HCT116 (cell line): Measurements from ENCODE around the gene B3GALNT2. TPM values are rescaled to one million over a fixed set of nuclear protein-coding genes. Genes with fewer than 3 reads are reported as not detected.

Experiments
- ATAC-seq: fragments of 200-7000 bp; cut with Tn5 transposase; 2 replicates; pipeline ENCODE4 v1.9.1; 2020; ENCODE audit warnings: mild to moderate bottlenecking, moderate library complexity
- BruUV-seq: library from RNA; stranded (reverse); fragments of 400-500 nt; replicated peaks from 2 replicates; lab custom pipeline; 2021; lab: Mats Ljungman, UMichigan
- CTCF ChIA-PET: fragments of 300-600 bp; sonication (Branson Sonifier 250); formaldehyde crosslinking; loops from one replicate; lab custom pipeline; 2021; ENCODE audit warnings: antibody characterized with exemption; lab: Charles Lee
- POLR2A ChIA-PET: fragments of 300-600, 350-600 bp; sonication (Branson Sonifier 250); formaldehyde crosslinking; loops from one replicate; lab custom pipeline; 2021; ENCODE audit warnings: antibody characterized with exemption; lab: Charles Lee
- RAD21 ChIA-PET, 2 experiments: fragments of 300-600 bp; sonication (Branson Sonifier 250); formaldehyde crosslinking; loops; one replicate each; lab custom pipeline; 2023; ENCODE audit warnings: low total read pairs in 2 of 2; ENCODE audit not compliant: uncharacterized antibody in 2 of 2, unreplicated experiment in 2 of 2, low non-redundant PET in 1 of 2; lab: Charles Lee
- DNase-seq: peaks from one replicate; pipeline ENCODE4 v3.0.0-alpha.2; 2010; ENCODE audit warnings: low read depth, low spot score
- H2AFZ ChIP-seq: fragments of 200-600 bp; shearing (Covaris generic), sonication (generic); 2 replicates; pipeline ENCODE4 v1.6.1; 2017; ENCODE audit warnings: low read depth, mixed run types, mixed read lengths, antibody characterized with exemption, low read length; ENCODE audit not compliant: poor library complexity, severe bottlenecking
- H3K27ac ChIP-seq: 2 replicates; pipeline ENCODE4 v1.5.1; 2012; ENCODE audit warnings: low read depth, low read length
- H3K27me3 ChIP-seq: fragments of 200-600 bp; sonication (generic); 2 replicates; pipeline ENCODE4 v1.6.1; 2016; ENCODE audit warnings: mixed run types, low read length, mixed read lengths; ENCODE audit not compliant: insufficient read depth
- H3K36me3 ChIP-seq, 2 experiments: fragments of 200-500 bp in 1 of 2; fragments of 200-600 bp in 1 of 2; sonication (Bioruptor generic) in 1 of 2; sonication (generic) in 1 of 2; 2 replicates each; pipeline versions ENCODE4 v1.5.1 to v1.6.1; 2014 to 2016; ENCODE audit warnings: low read length in 2 of 2, inconsistent platforms in 1 of 2, mixed read lengths in 1 of 2, mixed run types in 1 of 2; ENCODE audit not compliant: insufficient read depth in 2 of 2, control insufficient read depth in 1 of 2
- H3K4me1 ChIP-seq, 2 experiments: fragments of 200-600 bp in 1 of 2; sonication (generic) in 1 of 2; 2 replicates each; pipeline versions ENCODE4 v1.5.1 to v1.6.1; 2012 to 2017; ENCODE audit warnings: low read length in 2 of 2, inconsistent platforms in 1 of 2, mild to moderate bottlenecking in 1 of 2, mixed read lengths in 1 of 2, mixed run types in 1 of 2, moderate library complexity in 1 of 2; ENCODE audit not compliant: insufficient read depth in 2 of 2, control insufficient read depth in 1 of 2
- H3K4me2 ChIP-seq: fragments of 200-600 bp; sonication (generic); 2 replicates; pipeline ENCODE4 v1.6.1; 2017; ENCODE audit warnings: mixed run types, low read length, mixed read lengths
- H3K4me3 ChIP-seq, 2 experiments: fragments of 200-600 bp in 1 of 2; sonication (generic) in 1 of 2; replicated peaks in 1 of 2; 2 replicates each; pipeline ENCODE4 v1.5.1; 2011 to 2016; ENCODE audit warnings: low read length in 2 of 2, control low read depth in 1 of 2, low read depth in 1 of 2, mild to moderate bottlenecking in 1 of 2, mixed read lengths in 1 of 2, mixed run types in 1 of 2
- H3K79me2 ChIP-seq: fragments of 200-600 bp; sonication (generic); 2 replicates; pipeline ENCODE4 v1.6.1; 2017; ENCODE audit warnings: mild to moderate bottlenecking, mixed run types, low read length, moderate library complexity, mixed read lengths; ENCODE audit not compliant: insufficient read depth
- H3K9ac ChIP-seq: fragments of 200-600 bp; sonication (generic); 2 replicates; pipeline ENCODE4 v1.6.1; 2016; ENCODE audit warnings: low read length, mixed read lengths
- H3K9me2 ChIP-seq: fragments of 200-600 bp; sonication (generic), shearing (Covaris generic); 2 replicates; pipeline ENCODE4 v1.6.1; 2017; ENCODE audit warnings: mixed run types, mild to moderate bottlenecking, moderate library complexity; ENCODE audit not compliant: insufficient read depth
- H3K9me3 ChIP-seq, 2 experiments: fragments of 200-500 bp in 1 of 2; fragments of 200-600 bp in 1 of 2; sonication (Bioruptor generic) in 1 of 2; sonication (generic) in 1 of 2; 2 replicates each; pipeline ENCODE4 v1.6.1; 2014 to 2017; ENCODE audit warnings: low read length in 2 of 2, mixed read lengths in 2 of 2, inconsistent platforms in 1 of 2, low read depth in 1 of 2, mild to moderate bottlenecking in 1 of 2, mixed run types in 1 of 2, moderate library complexity in 1 of 2; ENCODE audit not compliant: control insufficient read depth in 1 of 2, insufficient read depth in 1 of 2
- H4K20me1 ChIP-seq: fragments of 200-600 bp; sonication (generic), shearing (Covaris generic); 2 replicates; pipeline ENCODE4 v1.6.1; 2017; ENCODE audit warnings: mixed run types, mild to moderate bottlenecking, moderate library complexity; ENCODE audit not compliant: insufficient read depth
- ATF3 ChIP-seq: IDR thresholded peaks from 2 replicates; pipeline ENCODE4 v1.6.1; 2012
- CBX3 ChIP-seq: IDR thresholded peaks from 2 replicates; pipeline ENCODE4 v1.6.1; 2012; ENCODE audit warnings: low read depth
- CEBPB ChIP-seq: IDR thresholded peaks from 2 replicates; pipeline ENCODE4 v1.6.1; 2012; ENCODE audit warnings: low read depth
- ELF1 ChIP-seq: IDR thresholded peaks from 2 replicates; pipeline ENCODE4 v1.6.1; 2012; ENCODE audit warnings: low read depth, borderline replicate concordance
- EZH2phosphoT487 ChIP-seq: fragments of 200-600 bp; IDR thresholded peaks from 2 replicates; pipeline ENCODE4 v1.6.1; 2018; ENCODE audit warnings: antibody characterized with exemption, borderline replicate concordance
- FOSL1 ChIP-seq: IDR thresholded peaks from 2 replicates; pipeline ENCODE4 v1.6.1; 2012; ENCODE audit warnings: low read depth
- JUND ChIP-seq: IDR thresholded peaks from 2 replicates; pipeline ENCODE4 v1.6.1; 2012
- POLR2AphosphoS5 ChIP-seq: IDR thresholded peaks from 2 replicates; pipeline ENCODE4 v1.6.1; 2011; ENCODE audit warnings: mild to moderate bottlenecking, low read depth, low read length, moderate library complexity
- SIN3A ChIP-seq: IDR thresholded peaks from 2 replicates; pipeline ENCODE4 v1.6.1; 2012; ENCODE audit warnings: low read depth
- SP1 ChIP-seq: IDR thresholded peaks from 2 replicates; pipeline ENCODE4 v1.6.1; 2012; ENCODE audit warnings: low read depth
- SRF ChIP-seq: IDR thresholded peaks from 2 replicates; pipeline ENCODE4 v1.6.1; 2012; ENCODE audit warnings: low read depth
- TCF7L2 ChIP-seq: IDR thresholded peaks from 2 replicates; pipeline ENCODE4 v1.7.0; 2011; ENCODE audit warnings: borderline replicate concordance, inconsistent platforms; ENCODE audit not compliant: insufficient read depth, insufficient read length; ENCODE audit errors: extremely low read depth
- YY1 ChIP-seq: IDR thresholded peaks from 2 replicates; pipeline ENCODE4 v1.6.1; 2011; ENCODE audit warnings: low read length, low read depth, moderate library complexity, mild to moderate bottlenecking; ENCODE audit not compliant: insufficient replicate concordance; ENCODE audit errors: extremely low read depth
- ZFX ChIP-seq: fragments of 450-650 bp; IDR thresholded peaks from 2 replicates; pipeline ENCODE4 v1.6.1; 2017
- ZNF274 ChIP-seq: fragments of 200-500 bp; sonication (Bioruptor generic); IDR thresholded peaks from 2 replicates; pipeline ENCODE4 v1.6.1; 2014; ENCODE audit warnings: mild to moderate bottlenecking, low read depth, low read length, inconsistent platforms
- intact Hi-C: fragments of 100-400 bp; cut with micrococcal nuclease; formaldehyde crosslinking; loops from 2 replicates; pipeline ENCODE4 v1.10.0; 2022
- total RNA-seq: library from RNA; stranded (reverse); gene quantifications from one replicate; pipeline ENCODE4 v1.2.1, GENCODE V29; 2021; ENCODE audit not compliant: unreplicated experiment
- TF ChIP-seq, protein P1 (sequence below): IDR thresholded peaks from 2 replicates; pipeline ENCODE4 v1.6.1; 2012; ENCODE audit warnings: low read depth
- TF ChIP-seq, protein P2 (sequence below), 3 experiments: fragments of 200-600 bp in 1 of 3; sonication (generic) in 1 of 3; IDR thresholded peaks in 2 of 3; conservative IDR thresholded peaks in 1 of 3; 2 replicates each; pipeline ENCODE4 v1.5.1; 2012 to 2017; ENCODE audit warnings: low read depth in 2 of 3, low read length in 2 of 3, antibody characterized with exemption in 1 of 3, borderline replicate concordance in 1 of 3, control low read depth in 1 of 3, mild to moderate bottlenecking in 1 of 3, mixed read lengths in 1 of 3, mixed run types in 1 of 3, moderate library complexity in 1 of 3; ENCODE audit not compliant: insufficient read depth in 1 of 3

The B3GALNT2 gene
- total RNA-seq, 1 experiment from 2014 or later: 36.8 TPM

GRCh38 chr1:235485558-235485957 is 18.7 kb downstream of the B3GALNT2 start:
- ChIA-PET CTCF (interaction anchor here (1.0 kb wide), 1 partner anchor 19 kb away, joined by 3 read pairs; the partner anchor contains the start of gene B3GALNT2), RAD21 (no interaction called here), POLR2A (no interaction called here)
- H3K4me2 ChIP-seq: no peak overlapping the region
- no peaks in the 10 kb centered on the region; the same call in 1 of the 2 replicates for H3K79me2 ChIP-seq
- H3K9me2 ChIP-seq: no peaks in the 10 kb centered on the region
- DNase-seq (no peak), ATAC-seq (no peak)
- TF ChIP-seq CBX3 (no peak), ELF1 (no peak), ATF3 (no peak), ZNF274 (no peak), SP1 (no peak), FOSL1 (no peak), YY1 (no peak), TCF7L2 (no peak), ZFX (no peak), POLR2AphosphoS5 (no peak), SIN3A (no peak), CEBPB (no peak), JUND (no peak), EZH2phosphoT487 (no peak), SRF (no peak)
- TF ChIP-seq, protein P1, sequence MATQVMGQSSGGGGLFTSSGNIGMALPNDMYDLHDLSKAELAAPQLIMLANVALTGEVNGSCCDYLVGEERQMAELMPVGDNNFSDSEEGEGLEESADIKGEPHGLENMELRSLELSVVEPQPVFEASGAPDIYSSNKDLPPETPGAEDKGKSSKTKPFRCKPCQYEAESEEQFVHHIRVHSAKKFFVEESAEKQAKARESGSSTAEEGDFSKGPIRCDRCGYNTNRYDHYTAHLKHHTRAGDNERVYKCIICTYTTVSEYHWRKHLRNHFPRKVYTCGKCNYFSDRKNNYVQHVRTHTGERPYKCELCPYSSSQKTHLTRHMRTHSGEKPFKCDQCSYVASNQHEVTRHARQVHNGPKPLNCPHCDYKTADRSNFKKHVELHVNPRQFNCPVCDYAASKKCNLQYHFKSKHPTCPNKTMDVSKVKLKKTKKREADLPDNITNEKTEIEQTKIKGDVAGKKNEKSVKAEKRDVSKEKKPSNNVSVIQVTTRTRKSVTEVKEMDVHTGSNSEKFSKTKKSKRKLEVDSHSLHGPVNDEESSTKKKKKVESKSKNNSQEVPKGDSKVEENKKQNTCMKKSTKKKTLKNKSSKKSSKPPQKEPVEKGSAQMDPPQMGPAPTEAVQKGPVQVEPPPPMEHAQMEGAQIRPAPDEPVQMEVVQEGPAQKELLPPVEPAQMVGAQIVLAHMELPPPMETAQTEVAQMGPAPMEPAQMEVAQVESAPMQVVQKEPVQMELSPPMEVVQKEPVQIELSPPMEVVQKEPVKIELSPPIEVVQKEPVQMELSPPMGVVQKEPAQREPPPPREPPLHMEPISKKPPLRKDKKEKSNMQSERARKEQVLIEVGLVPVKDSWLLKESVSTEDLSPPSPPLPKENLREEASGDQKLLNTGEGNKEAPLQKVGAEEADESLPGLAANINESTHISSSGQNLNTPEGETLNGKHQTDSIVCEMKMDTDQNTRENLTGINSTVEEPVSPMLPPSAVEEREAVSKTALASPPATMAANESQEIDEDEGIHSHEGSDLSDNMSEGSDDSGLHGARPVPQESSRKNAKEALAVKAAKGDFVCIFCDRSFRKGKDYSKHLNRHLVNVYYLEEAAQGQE: no peak
- TF ChIP-seq, protein P2, sequence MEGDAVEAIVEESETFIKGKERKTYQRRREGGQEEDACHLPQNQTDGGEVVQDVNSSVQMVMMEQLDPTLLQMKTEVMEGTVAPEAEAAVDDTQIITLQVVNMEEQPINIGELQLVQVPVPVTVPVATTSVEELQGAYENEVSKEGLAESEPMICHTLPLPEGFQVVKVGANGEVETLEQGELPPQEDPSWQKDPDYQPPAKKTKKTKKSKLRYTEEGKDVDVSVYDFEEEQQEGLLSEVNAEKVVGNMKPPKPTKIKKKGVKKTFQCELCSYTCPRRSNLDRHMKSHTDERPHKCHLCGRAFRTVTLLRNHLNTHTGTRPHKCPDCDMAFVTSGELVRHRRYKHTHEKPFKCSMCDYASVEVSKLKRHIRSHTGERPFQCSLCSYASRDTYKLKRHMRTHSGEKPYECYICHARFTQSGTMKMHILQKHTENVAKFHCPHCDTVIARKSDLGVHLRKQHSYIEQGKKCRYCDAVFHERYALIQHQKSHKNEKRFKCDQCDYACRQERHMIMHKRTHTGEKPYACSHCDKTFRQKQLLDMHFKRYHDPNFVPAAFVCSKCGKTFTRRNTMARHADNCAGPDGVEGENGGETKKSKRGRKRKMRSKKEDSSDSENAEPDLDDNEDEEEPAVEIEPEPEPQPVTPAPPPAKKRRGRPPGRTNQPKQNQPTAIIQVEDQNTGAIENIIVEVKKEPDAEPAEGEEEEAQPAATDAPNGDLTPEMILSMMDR (IDR thresholded peaks at IDR 0.05 in 2 of 3, conservative IDR thresholded peaks at IDR 0.05 in 1 of 3; ENCODE audit: borderline replicate concordance in 1 of 3, insufficient read depth in 1 of 3, low read depth in 2 of 3, low read length in 2 of 3): no peak
- H3K36me3 ChIP-seq: peaks cover 3 to 23% of the 10 kb centered on the region in 2 experiments; a peak in 2 of 4 replicates
- H2AFZ ChIP-seq: no peak overlapping the region
- no peak overlapping the region for H3K4me3 ChIP-seq
- H3K27ac ChIP-seq: no peak overlapping the region
- BruUV-seq: no TSS peak
- H3K9ac ChIP-seq: no peak overlapping the region
- intact Hi-C loops: no loop called here
- no peaks in the 10 kb centered on the region for H3K27me3 ChIP-seq
- H3K9me3 ChIP-seq: no peaks in the 10 kb centered on the region
- H4K20me1 ChIP-seq: no peaks in the 10 kb centered on the region
- H3K4me1 ChIP-seq: no peaks in the 10 kb centered on the region
